Measurements from ENCODE around the gene RANBP17. TPM values are rescaled to one million over a fixed set of nuclear protein-coding genes. Genes with fewer than 3 reads are reported as not detected.

The RANBP17 gene
- total and polyA plus RNA-seq, 2 donors (not counting 1 experiment from before 2014, with no cell fraction given) = not detected

GRCh38 chr5:171315386-171315891 lies 453.6 kb downstream of the RANBP17 start:
- Histone ChIP-seq H3K4me1 (ENCODE audit: control insufficient read depth in 2 of 2, insufficient read depth in 2 of 2, low read length in 2 of 2) (peaks cover 17 to 20% of the 10 kb centered on the region in 2 donors), H3K27me3 (replicated peaks in 1 of 4; ENCODE audit: control extremely low read depth in 1 of 4, control insufficient read depth in 3 of 4, insufficient read depth in 4 of 4, low read length in 3 of 4) (peaks cover 0 to 82% (median 39%) of the 10 kb centered on the region in 4 experiments), H3K9ac (ENCODE audit: low read length) (no peak overlapping the region), H3K4me2 (replicated peaks; ENCODE audit: low read depth, low read length, poor library complexity, severe bottlenecking) (no peak overlapping the region), H3K4me3 (ENCODE audit: control extremely low read depth in 1 of 5, extremely low read depth in 1 of 5, insufficient read depth in 1 of 5, low read depth in 2 of 5, low read length in 4 of 5) (no peak overlapping the region), H3K36me3 (replicated peaks in 1 of 2; ENCODE audit: control extremely low read depth in 1 of 2, control insufficient read depth in 1 of 2, extremely low read depth in 1 of 2, insufficient read depth in 2 of 2, low read length in 1 of 2) (no peaks in the 10 kb centered on the region), H3K9me3 (ENCODE audit: control extremely low read depth in 1 of 3, control insufficient read depth in 2 of 3, insufficient read depth in 1 of 3, low read length in 2 of 3) (peaks cover 0 to 52% (median 0%) of the 10 kb centered on the region in 3 donors), H2AFZ (ENCODE audit: insufficient read depth, low read depth, low read length, poor library complexity, severe bottlenecking) (no peak overlapping the region), H4K20me1 (ENCODE audit: control insufficient read depth, insufficient read depth, low read length, poor library complexity, severe bottlenecking) (no peaks in the 10 kb centered on the region), H3K27ac (ENCODE audit: low read length in 2 of 2) (no peak overlapping the region), H3K79me2 (ENCODE audit: control insufficient read depth, insufficient read depth, low read length) (no peaks in the 10 kb centered on the region)
- Mint-ChIP-seq H3K4me1 (peaks cover 18% of the 10 kb centered on the region), H3K27ac (no peak overlapping the region), H3K27me3 (peaks cover 60% of the 10 kb centered on the region), H3K9me3 (ENCODE audit: insufficient read depth) (no peaks in the 10 kb centered on the region), H3K4me3 (no peak overlapping the region)
- no peak for DNase-seq
- intact Hi-C loops (cut with micrococcal nuclease) = no loop called here
- 9% methylated on average over 36 of the region's 36 CpGs for WGBS (ENCODE audit: insufficient coverage)
- ChIA-PET CTCF (no interaction called here), POLR2A (no interaction called here)
- no peak for ATAC-seq (ENCODE audit: low read depth)
- TF ChIP-seq EZH2 (IDR thresholded peaks at IDR 0.05; ENCODE audit: borderline replicate concordance, insufficient read depth, low read depth, low read length, poor library complexity, severe bottlenecking) = no peak
- no peak for TF ChIP-seq CTCF (IDR thresholded peaks at IDR 0.05)

- Histone ChIP-seq H3K27ac (ENCODE audit: low read length in 2 of 2) (no peak overlapping the region), H3K4me1 (ENCODE audit: control insufficient read depth in 2 of 2, insufficient read depth in 2 of 2, low read length in 2 of 2) (peaks cover 17 to 20% of the 10 kb centered on the region in 2 donors), H3K4me2 (replicated peaks; ENCODE audit: low read depth, low read length, poor library complexity, severe bottlenecking) (no peak overlapping the region), H3K4me3 (ENCODE audit: control extremely low read depth in 1 of 5, extremely low read depth in 1 of 5, insufficient read depth in 1 of 5, low read depth in 2 of 5, low read length in 4 of 5) (no peak overlapping the region), H4K20me1 (ENCODE audit: control insufficient read depth, insufficient read depth, low read length, poor library complexity, severe bottlenecking) (no peaks in the 10 kb centered on the region), H2AFZ (ENCODE audit: insufficient read depth, low read depth, low read length, poor library complexity, severe bottlenecking) (no peak overlapping the region), H3K79me2 (ENCODE audit: control insufficient read depth, insufficient read depth, low read length) (no peaks in the 10 kb centered on the region), H3K27me3 (replicated peaks in 1 of 4; ENCODE audit: control extremely low read depth in 1 of 4, control insufficient read depth in 3 of 4, insufficient read depth in 4 of 4, low read length in 3 of 4) (peaks cover 0 to 77% (median 39%) of the 10 kb centered on the region in 4 experiments), H3K9me3 (ENCODE audit: control extremely low read depth in 1 of 3, control insufficient read depth in 2 of 3, insufficient read depth in 1 of 3, low read length in 2 of 3) (peaks cover 0 to 48% (median 0%) of the 10 kb centered on the region in 3 donors), H3K36me3 (replicated peaks in 1 of 2; ENCODE audit: control extremely low read depth in 1 of 2, control insufficient read depth in 1 of 2, extremely low read depth in 1 of 2, insufficient read depth in 2 of 2, low read length in 1 of 2) (no peaks in the 10 kb centered on the region), H3K9ac (ENCODE audit: low read length) (no peak overlapping the region)
- 18% methylated on average over 17 of the region's 20 CpGs for WGBS (ENCODE audit: insufficient coverage)
- peaks cover 15% of the 10 kb centered on the region for H3K4me1 Mint-ChIP-seq
- H3K9me3 Mint-ChIP-seq (ENCODE audit: insufficient read depth) = no peaks in the 10 kb centered on the region
- DNase-seq = no peak
- POLR2A ChIA-PET = no interaction called here
- ATAC-seq (ENCODE audit: low read depth) = no peak
- TF ChIP-seq CTCF (IDR thresholded peaks at IDR 0.05) (no peak), EZH2 (IDR thresholded peaks at IDR 0.05; ENCODE audit: borderline replicate concordance, insufficient read depth, low read depth, low read length, poor library complexity, severe bottlenecking) (no peak)
- CTCF ChIA-PET = no interaction called here
- no peak overlapping the region for H3K4me3 Mint-ChIP-seq
- no peak overlapping the region for H3K27ac Mint-ChIP-seq
- H3K27me3 Mint-ChIP-seq = peaks cover 58% of the 10 kb centered on the region
- intact Hi-C loops (cut with micrococcal nuclease) = no loop called here
Measured at GRCh38 chr5:171315925-171316257, 454.1 kb downstream of the RANBP17 start.
